Neural progenitor cell (in vitro differentiated cells): ENCODE data around the gene MYO10. TPM values are rescaled to one million over a fixed set of nuclear protein-coding genes. Genes with fewer than 3 reads are reported as not detected.

Experiments used
- DNase-seq: peaks from one replicate; pipeline ENCODE4 v3.0.0-alpha.2; 2016; ENCODE audit warnings: low spot score
- H2AFZ ChIP-seq: fragments of 200-600 bp; sonication (generic); replicated peaks from 2 replicates; pipeline ENCODE4 v1.6.1; 2016; ENCODE audit warnings: antibody characterized with exemption
- H3F3A ChIP-seq: fragments of 200-600 bp; sonication (generic); 2 replicates; pipeline ENCODE4 v1.6.1; 2016; ENCODE audit warnings: antibody characterized with exemption, low read depth
- H3K27ac ChIP-seq: fragments of 200-600 bp; sonication (generic); 2 replicates; pipeline ENCODE4 v1.5.1; 2016; ENCODE audit warnings: mild to moderate bottlenecking
- H3K27me3 ChIP-seq: fragments of 200-600 bp; sonication (generic); 2 replicates; pipeline ENCODE4 v1.6.1; 2016; ENCODE audit warnings: mild to moderate bottlenecking, moderate library complexity
- H3K36me3 ChIP-seq: fragments of 200-600 bp; sonication (generic); 2 replicates; pipeline ENCODE4 v1.5.1; 2016
- H3K4me1 ChIP-seq: fragments of 200-600 bp; sonication (generic); 2 replicates; pipeline ENCODE4 v1.6.1; 2016; ENCODE audit warnings: mixed run types
- H3K4me2 ChIP-seq: fragments of 200-600 bp; sonication (generic); 2 replicates; pipeline ENCODE4 v1.6.1; 2016
- H3K4me3 ChIP-seq: fragments of 200-600 bp; sonication (generic); 2 replicates; pipeline ENCODE4 v1.5.1; 2016
- H3K79me2 ChIP-seq: fragments of 200-600 bp; sonication (generic); 2 replicates; pipeline ENCODE4 v1.6.1; 2016; ENCODE audit warnings: low read depth
- H3K9ac ChIP-seq: fragments of 200-600 bp; sonication (generic); 2 replicates; pipeline ENCODE4 v1.6.1; 2016
- H3K9me3 ChIP-seq: fragments of 200-600 bp; sonication (generic); 2 replicates; pipeline ENCODE4 v1.5.1; 2016; ENCODE audit warnings: low read depth
- H4K20me1 ChIP-seq: fragments of 200-600 bp; sonication (generic); 2 replicates; pipeline ENCODE4 v1.6.1; 2016; ENCODE audit warnings: low read depth
- H3K27ac Mint-ChIP-seq: 3 replicates; pipeline ENCODE4 v1.8.0; 2021; ENCODE audit warnings: mixed read lengths
- H3K27me3 Mint-ChIP-seq: 2 replicates; pipeline ENCODE4 v1.8.0; 2022; ENCODE audit warnings: low read depth, mild to moderate bottlenecking, inconsistent platforms, moderate library complexity, mixed read lengths; ENCODE audit not compliant: insufficient read depth
- H3K36me3 Mint-ChIP-seq: 3 replicates; pipeline ENCODE4 v1.8.0; 2021; ENCODE audit warnings: mixed read lengths
- H3K4me1 Mint-ChIP-seq: 3 replicates; pipeline ENCODE4 v1.8.0; 2021; ENCODE audit warnings: mixed read lengths
- H3K4me3 Mint-ChIP-seq: 3 replicates; pipeline ENCODE4 v1.8.0; 2021; ENCODE audit warnings: mild to moderate bottlenecking, moderate library complexity, mixed read lengths
- H3K9me3 Mint-ChIP-seq: 3 replicates; pipeline ENCODE4 v1.8.0; 2020; ENCODE audit warnings: mixed read lengths
- CTCF ChIP-seq: fragments of 200-600 bp; sonication (generic); IDR thresholded peaks from 2 replicates; pipeline ENCODE4 v1.5.1; 2017; ENCODE audit warnings: antibody characterized with exemption, mild to moderate bottlenecking
- EZH2 ChIP-seq: fragments of 200-600 bp; sonication (generic); IDR thresholded peaks from 2 replicates; pipeline ENCODE4 v1.6.1; 2017; ENCODE audit warnings: antibody characterized with exemption, mild to moderate bottlenecking, moderate library complexity
- EZH2phosphoT487 ChIP-seq: fragments of 200-600 bp; sonication (generic); IDR thresholded peaks from 2 replicates; pipeline ENCODE4 v1.6.1; 2017; ENCODE audit warnings: antibody characterized with exemption
- total RNA-seq: library from RNA; depleted of rRNA; stranded (reverse); fragments of >200 nt; gene quantifications from 2 replicates; pipeline ENCODE4 v1.2.3, GENCODE V29; 2015; ENCODE audit warnings: low replicate concordance

Gene MYO10
- total RNA-seq, 1 donor from 2014 or later = 39.1 TPM

- Mint-ChIP-seq H3K9me3 (peaks cover 2% of the 10 kb centered on the region), H3K27ac (no peak overlapping the region), H3K27me3 (peaks cover 10% of the 10 kb centered on the region), H3K4me3 (no peak overlapping the region), H3K4me1 (peaks cover 48% of the 10 kb centered on the region), H3K36me3 (peaks cover 53% of the 10 kb centered on the region)
- Histone ChIP-seq H3K9me3 (no peaks in the 10 kb centered on the region), H4K20me1 (no peaks in the 10 kb centered on the region), H3K9ac (no peak overlapping the region), H3K36me3 (peaks cover 25% of the 10 kb centered on the region), H3F3A (peaks cover 35% of the 10 kb centered on the region), H3K4me2 (no peak overlapping the region), H3K4me1 (peaks cover 21% of the 10 kb centered on the region), H3K27me3 (no peaks in the 10 kb centered on the region), H3K4me3 (no peak overlapping the region), H2AFZ (no peak overlapping the region), H3K27ac (no peak overlapping the region), H3K79me2 (peaks cover 71% of the 10 kb centered on the region)
- no peak for TF ChIP-seq EZH2
- no peak for TF ChIP-seq EZH2phosphoT487
- no peak for TF ChIP-seq CTCF
- no peak for DNase-seq
These were observed 226.2 kb downstream of the MYO10 start for GRCh38 chr5:16709691-16710433.

DNA sequence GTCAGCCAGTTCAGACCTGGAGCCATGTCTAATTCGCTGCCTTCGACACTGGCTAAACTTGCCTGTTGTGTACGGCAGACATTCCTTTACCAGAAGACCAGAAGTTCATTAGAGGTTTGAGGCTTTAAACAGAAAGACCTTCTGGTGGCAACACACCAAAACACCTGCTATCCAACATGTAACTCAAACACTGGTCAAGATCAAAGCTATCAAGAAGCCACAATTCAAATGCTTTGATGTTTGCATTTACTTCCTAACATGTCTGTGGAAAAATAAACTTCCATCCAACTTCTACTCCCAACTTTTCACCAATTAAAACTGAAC is 228.3 kb downstream of the MYO10 start:
- no peaks in the 10 kb centered on the region for H3K9me3 ChIP-seq
- H3K27me3 ChIP-seq = no peaks in the 10 kb centered on the region
- no peak overlapping the region for H3K27ac Mint-ChIP-seq
- no peak overlapping the region for H2AFZ ChIP-seq
- peaks cover 10% of the 10 kb centered on the region for H3K27me3 Mint-ChIP-seq
- peaks cover 2% of the 10 kb centered on the region for H3K9me3 Mint-ChIP-seq
- no peak overlapping the region for H3K4me2 ChIP-seq
- H3K9ac ChIP-seq = no peak overlapping the region
- peaks cover 64% of the 10 kb centered on the region for H3K36me3 Mint-ChIP-seq
- DNase-seq = no peak
- no peak overlapping the region for H3K27ac ChIP-seq
- H3K4me1 ChIP-seq = peaks cover 20% of the 10 kb centered on the region
- H3F3A ChIP-seq = peaks cover 35% of the 10 kb centered on the region
- H3K36me3 ChIP-seq = peaks cover 25% of the 10 kb centered on the region
- peaks cover 64% of the 10 kb centered on the region for H3K79me2 ChIP-seq
- no peak overlapping the region for H3K4me3 Mint-ChIP-seq
- H3K4me3 ChIP-seq = no peak overlapping the region
- peaks cover 34% of the 10 kb centered on the region for H3K4me1 Mint-ChIP-seq
- no peak for TF ChIP-seq EZH2phosphoT487
- TF ChIP-seq CTCF = no peak
- TF ChIP-seq EZH2 = no peak
- no peaks in the 10 kb centered on the region for H4K20me1 ChIP-seq

DNA sequence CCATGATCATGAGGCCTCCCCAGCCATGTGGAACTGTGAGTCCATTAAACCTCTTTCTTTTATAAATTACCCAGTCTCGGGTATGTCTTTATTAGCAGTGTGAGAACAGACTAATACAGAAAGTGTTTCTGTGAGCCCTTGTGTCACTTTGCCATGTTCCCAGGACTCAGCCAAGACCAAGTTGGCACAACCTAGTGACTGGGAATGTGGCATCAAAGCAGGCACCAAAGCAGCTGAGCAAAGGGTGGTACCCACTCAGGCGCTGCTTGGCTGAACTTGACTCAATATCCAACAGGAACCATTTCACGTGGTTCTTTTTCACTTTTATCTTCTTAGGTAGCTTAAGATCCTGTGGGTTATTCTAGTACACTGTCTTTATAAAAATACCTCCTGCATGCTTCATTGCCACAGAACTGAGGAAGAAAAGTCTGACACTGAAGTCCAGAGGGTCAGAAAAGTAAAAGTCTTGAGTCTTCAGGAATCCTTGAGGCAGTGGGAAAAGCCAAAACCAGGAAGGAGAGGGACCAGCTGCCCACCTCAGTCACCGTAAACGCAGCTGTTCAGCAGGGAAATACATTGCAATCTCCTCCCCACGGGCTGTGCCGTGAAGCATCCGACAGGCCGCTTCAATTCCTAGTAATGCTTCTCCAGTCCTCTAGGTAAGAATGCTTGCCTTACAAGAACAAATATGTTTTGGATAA is 228.8 kb downstream of the MYO10 start:
- H3K27me3 ChIP-seq = no peaks in the 10 kb centered on the region
- H3K9ac ChIP-seq = no peak overlapping the region
- no peak overlapping the region for H3K27ac ChIP-seq
- no peak for DNase-seq
- peaks cover 5% of the 10 kb centered on the region for H4K20me1 ChIP-seq
- H3K4me3 ChIP-seq = no peak overlapping the region
- peaks cover 64% of the 10 kb centered on the region for H3K79me2 ChIP-seq
- Mint-ChIP-seq H3K36me3 (peaks cover 67% of the 10 kb centered on the region), H3K4me3 (no peak overlapping the region), H3K4me1 (peaks cover 30% of the 10 kb centered on the region), H3K27ac (no peak overlapping the region), H3K27me3 (peaks cover 10% of the 10 kb centered on the region), H3K9me3 (peaks cover 2% of the 10 kb centered on the region)
- no peak overlapping the region for H3K4me2 ChIP-seq
- no peaks in the 10 kb centered on the region for H3K9me3 ChIP-seq
- H3K4me1 ChIP-seq = peaks cover 20% of the 10 kb centered on the region
- H2AFZ ChIP-seq = no peak overlapping the region
- peaks cover 35% of the 10 kb centered on the region for H3F3A ChIP-seq
- TF ChIP-seq EZH2 = no peak
- no peak for TF ChIP-seq CTCF
- TF ChIP-seq EZH2phosphoT487 = no peak
- H3K36me3 ChIP-seq = peaks cover 30% of the 10 kb centered on the region
